ENCODE data around the gene OPN1SW. TPM values are rescaled to one million over a fixed set of nuclear protein-coding genes. Genes with fewer than 3 reads are reported as not detected.

OPN1SW gene
- total and polyA plus RNA-seq, 9 of the 15 experiments (the other 6 are each of a cell fraction or from before 2014, with no cell fraction given), result 0.84 to 1.0 TPM; not detected in 7

DNA sequence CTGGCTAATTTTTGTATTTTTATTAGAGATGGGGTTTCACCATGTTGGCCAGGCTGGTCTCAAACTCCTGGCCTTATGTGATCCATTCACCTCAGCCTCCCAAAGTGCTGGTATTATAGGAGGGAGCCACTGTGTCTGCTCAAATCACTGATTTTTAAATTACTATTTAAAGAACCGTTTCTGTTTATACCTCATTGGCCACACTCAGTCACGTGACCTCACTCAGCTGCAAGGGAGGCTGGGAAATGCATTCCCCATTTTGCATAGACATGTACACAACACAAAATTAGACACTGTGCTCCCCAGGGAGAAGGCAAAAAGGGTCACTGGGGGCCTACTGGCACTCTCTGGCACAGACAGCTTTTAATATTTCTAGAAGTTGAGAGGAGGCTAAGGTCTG lies 50.1 kb downstream of the OPN1SW start (continued):
- TF ChIP-seq ATF3 (IDR thresholded peaks at IDR 0.05) (no peak; the same call in 1 of the 2 replicates), ATF3 (CRISPR knock-in tag; conservative IDR thresholded peaks at IDR 0.05) (0 out of 2 replicates have a peak, but pooled peaks have one; percentile 21), CBFA2T2 (conservative IDR thresholded peaks at IDR 0.05) (peak; percentile 75), NFYB (IDR thresholded peaks at IDR 0.05; ENCODE audit: extremely low read depth, insufficient read length) (peak; percentile 40), SMAD2 (IDR thresholded peaks at IDR 0.05; ENCODE audit: low read depth, low read length) (no peak), JUNB (CRISPR knock-in tag; conservative IDR thresholded peaks at IDR 0.05) (no peak), USF2 (CRISPR knock-in tag; IDR thresholded peaks at IDR 0.05) (peak; percentile 89)

DNA sequence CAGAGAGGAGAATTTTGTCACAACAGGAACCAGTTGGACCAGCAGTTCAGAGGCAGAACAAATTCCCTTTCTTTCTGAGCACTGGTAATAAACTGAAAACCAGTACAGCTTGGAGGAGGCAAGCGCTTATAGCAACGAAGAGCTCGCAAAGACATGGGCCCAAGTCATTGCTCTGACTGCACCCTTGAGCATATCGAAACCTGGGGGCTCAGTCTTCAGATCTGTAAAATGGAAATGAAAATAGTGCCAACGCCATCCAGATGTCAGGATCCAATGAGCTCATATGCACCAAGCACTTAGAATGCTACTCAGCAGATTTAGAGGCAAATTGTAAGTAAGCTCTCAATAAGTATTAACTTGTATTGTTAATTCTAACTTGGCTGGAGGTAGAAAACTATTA lies 50.9 kb downstream of the OPN1SW start:
- no peaks in the 10 kb centered on the region for H3K79me2 ChIP-seq (ENCODE audit: control insufficient read depth, insufficient read depth, low read length)
- no peaks in the 10 kb centered on the region for H3K9me1 ChIP-seq (ENCODE audit: control insufficient read depth, insufficient read depth, low read length)
- WGBS (ENCODE audit: insufficient coverage, low coverage, missing lambda C conversion rate), result 29% methylated on average over 5 of the region's 5 CpGs
- no peaks in the 10 kb centered on the region for H4K20me1 ChIP-seq (replicated peaks; ENCODE audit: control insufficient read depth, insufficient read depth, low read length)
- intact Hi-C loops (cut with micrococcal nuclease) (no loop called here), in situ Hi-C loops (cut with MboI) (no loop called here)
- no TSS peak for BruUV-seq (replicated peaks)
- H3K4me2 ChIP-seq (ENCODE audit: insufficient read depth, low read length), result no peak overlapping the region
- POLR2A ChIA-PET, result interaction anchor here (0.8 to 16.5 kb wide), 4 partner anchors 14 to 113 kb away, joined by 3 to 242 read pairs (median 4); partner anchors contain the start of gene CALU
- H3K9me3 ChIP-seq (replicated peaks; ENCODE audit: control insufficient read depth, insufficient read depth, low read depth, low read length), result no peaks in the 10 kb centered on the region
- DNase-seq (ENCODE audit: extremely low read depth in 1 of 4, low spot score in 3 of 4) (no peak), ATAC-seq (no peak), FAIRE-seq (no peak)
- H3K4me3 ChIP-seq, result no peak overlapping the region
- H3K27ac ChIP-seq (ENCODE audit: extremely low read depth, low read depth, low read length), result no peak overlapping the region
- CTCF ChIA-PET (ENCODE audit: low intra/inter-chr PET ratio), result interaction anchor here (1.2 kb wide), 1 partner anchor 156 kb away, joined by 4 read pairs; no protein-coding TSS in a partner anchor
- peaks cover 5 to 6% of the 10 kb centered on the region in 2 experiments; a peak in 1 of 5 replicates for H3K27me3 ChIP-seq (ENCODE audit: control insufficient read depth in 2 of 2, insufficient read depth in 2 of 2, low read length in 2 of 2)
- 0 out of 5 replicates have a peak, but pooled peaks cover 0 to 4% of the 10 kb centered on the region in 2 experiments for H3K4me1 ChIP-seq (replicated peaks in 1 of 2; ENCODE audit: control insufficient read depth in 2 of 2, insufficient read depth in 2 of 2, low read length in 2 of 2)
- H3K9ac ChIP-seq (ENCODE audit: insufficient read depth in 1 of 2, low read depth in 2 of 2, low read length in 2 of 2), result no peak overlapping the region
- H2AFZ ChIP-seq (ENCODE audit: low read depth, low read length), result peak overlapping the region; percentile 79
- TF ChIP-seq ZNF79 (CRISPR knock-in tag; IDR thresholded peaks at IDR 0.05; ENCODE audit: low read depth), result no peak
- TF ChIP-seq C11orf30 (IDR thresholded peaks at IDR 0.05; ENCODE audit: low read depth), result peak; percentile 30; the same call in 1 of the 2 replicates
- TF ChIP-seq BCOR (IDR thresholded peaks at IDR 0.05), result peak; percentile 86
- TF ChIP-seq ZNF316 (IDR thresholded peaks at IDR 0.05), result peak; percentile 37; the same call in 1 of the 2 replicates
- TF ChIP-seq KDM1A (IDR thresholded peaks at IDR 0.05), result 0 out of 4 replicates have a peak, but pooled peaks have one; percentile 23 to 41
- peak; percentile 85 for TF ChIP-seq RBM25 (IDR thresholded peaks at IDR 0.05; ENCODE audit: low read depth, low read length, severe bottlenecking)
- H3K36me3 ChIP-seq (ENCODE audit: control insufficient read depth, insufficient read depth, low read length), result no peaks in the 10 kb centered on the region

Data from K562 (cell line).